Activated CD4-positive, alpha-beta T cell treated with anti-CD3 and anti-CD28 coated beads for 48 hours (primary cell): ENCODE measurements around the gene UNC5C.

Experiments used
- DNase-seq: peaks from one replicate; pipeline ENCODE4 v3.0.0-alpha.2; 2020

UNC5C gene

GRCh38 chr4:95317085-95317793 is 231.5 kb downstream of the UNC5C start:
- no peak for DNase-seq

GRCh38 chr4:95314573-95314972 is 234.2 kb downstream of the UNC5C start:
- DNase-seq, result no peak

GRCh38 chr4:95304898-95305297 is 243.9 kb downstream of the UNC5C start:
- DNase-seq, result no peak

- no peak for DNase-seq
Measured at GRCh38 chr4:95300304-95300703, 248.5 kb downstream of the UNC5C start.

GRCh38 chr4:95296052-95296451 is 252.7 kb downstream of the UNC5C start:
- no peak for DNase-seq

- no peak for DNase-seq
Measured at GRCh38 chr4:95295157-95295556, 253.6 kb downstream of the UNC5C start.

GRCh38 chr4:95294321-95294720 is 254.5 kb downstream of the UNC5C start:
- DNase-seq, result no peak

- DNase-seq, result no peak
Measured at GRCh38 chr4:95293014-95293413, 255.8 kb downstream of the UNC5C start.

GRCh38 chr4:95290702-95291101 is 258.1 kb downstream of the UNC5C start:
- no peak for DNase-seq

GRCh38 chr4:95289028-95289634 is 259.6 kb downstream of the UNC5C start:
- no peak for DNase-seq

GRCh38 chr4:95288552-95288951 is 260.2 kb downstream of the UNC5C start:
- no peak for DNase-seq

GRCh38 chr4:95285797-95286196 is 263.0 kb downstream of the UNC5C start:
- DNase-seq, result no peak

GRCh38 chr4:95284655-95285054 is 264.1 kb downstream of the UNC5C start:
- DNase-seq, result no peak

- DNase-seq, result no peak
Measured at GRCh38 chr4:95283320-95283719, 265.5 kb downstream of the UNC5C start.

- no peak for DNase-seq
Measured at GRCh38 chr4:95272797-95273196, 276.0 kb downstream of the UNC5C start.

- no peak for DNase-seq
Measured at GRCh38 chr4:95272036-95272435, 276.7 kb downstream of the UNC5C start.

- DNase-seq, result no peak
Measured at GRCh38 chr4:95268819-95269565, 279.8 kb downstream of the UNC5C start.

GRCh38 chr4:95267081-95267480 is 281.7 kb downstream of the UNC5C start:
- DNase-seq, result no peak

- no peak for DNase-seq
Measured at GRCh38 chr4:95265814-95266740, 282.7 kb downstream of the UNC5C start.

- DNase-seq, result no peak
Measured at GRCh38 chr4:95264843-95265242, 283.9 kb downstream of the UNC5C start.

- DNase-seq, result no peak
Measured at GRCh38 chr4:95263960-95264359, 284.8 kb downstream of the UNC5C start.

- DNase-seq, result no peak
Measured at GRCh38 chr4:95263391-95263790, 285.4 kb downstream of the UNC5C start.
